Loucy (cell line): ENCODE data around the gene PDXDC1.
"Not testable (repeated sequence)": the region's sequence is repeated elsewhere in the genome, so short reads cannot be mapped to it uniquely, and the experiment has no call there.

ENCODE experiments used
- EZH2phosphoT487 ChIP-seq: fragments of 200-600 bp; IDR thresholded peaks from 2 replicates; pipeline ENCODE4 v1.6.1; 2018; ENCODE audit warnings: antibody characterized with exemption, mild to moderate bottlenecking, moderate library complexity, borderline replicate concordance
- TF ChIP-seq, protein P1 (sequence below): fragments of 200-600 bp; sonication (generic); conservative IDR thresholded peaks from 2 replicates; pipeline ENCODE4 v1.5.1; 2014; ENCODE audit warnings: mild to moderate bottlenecking, antibody characterized with exemption, low read length

- TF ChIP-seq, protein P1, sequence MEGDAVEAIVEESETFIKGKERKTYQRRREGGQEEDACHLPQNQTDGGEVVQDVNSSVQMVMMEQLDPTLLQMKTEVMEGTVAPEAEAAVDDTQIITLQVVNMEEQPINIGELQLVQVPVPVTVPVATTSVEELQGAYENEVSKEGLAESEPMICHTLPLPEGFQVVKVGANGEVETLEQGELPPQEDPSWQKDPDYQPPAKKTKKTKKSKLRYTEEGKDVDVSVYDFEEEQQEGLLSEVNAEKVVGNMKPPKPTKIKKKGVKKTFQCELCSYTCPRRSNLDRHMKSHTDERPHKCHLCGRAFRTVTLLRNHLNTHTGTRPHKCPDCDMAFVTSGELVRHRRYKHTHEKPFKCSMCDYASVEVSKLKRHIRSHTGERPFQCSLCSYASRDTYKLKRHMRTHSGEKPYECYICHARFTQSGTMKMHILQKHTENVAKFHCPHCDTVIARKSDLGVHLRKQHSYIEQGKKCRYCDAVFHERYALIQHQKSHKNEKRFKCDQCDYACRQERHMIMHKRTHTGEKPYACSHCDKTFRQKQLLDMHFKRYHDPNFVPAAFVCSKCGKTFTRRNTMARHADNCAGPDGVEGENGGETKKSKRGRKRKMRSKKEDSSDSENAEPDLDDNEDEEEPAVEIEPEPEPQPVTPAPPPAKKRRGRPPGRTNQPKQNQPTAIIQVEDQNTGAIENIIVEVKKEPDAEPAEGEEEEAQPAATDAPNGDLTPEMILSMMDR = not testable (repeated sequence)
- TF ChIP-seq EZH2phosphoT487 = not testable (repeated sequence)
Observed at GRCh38 chr16:14981234-14981633, 6.4 kb downstream of the PDXDC1 start.
